Measurements from ENCODE around the gene MIOX. TPM values are rescaled to one million over a fixed set of nuclear protein-coding genes. Genes with fewer than 3 reads are reported as not detected.

MIOX gene
- total and polyA plus RNA-seq, 2 of the 13 experiments (the other 11 are each of a cell fraction or from before 2014, with no cell fraction given) = 1.5 to 2.9 TPM

DNA sequence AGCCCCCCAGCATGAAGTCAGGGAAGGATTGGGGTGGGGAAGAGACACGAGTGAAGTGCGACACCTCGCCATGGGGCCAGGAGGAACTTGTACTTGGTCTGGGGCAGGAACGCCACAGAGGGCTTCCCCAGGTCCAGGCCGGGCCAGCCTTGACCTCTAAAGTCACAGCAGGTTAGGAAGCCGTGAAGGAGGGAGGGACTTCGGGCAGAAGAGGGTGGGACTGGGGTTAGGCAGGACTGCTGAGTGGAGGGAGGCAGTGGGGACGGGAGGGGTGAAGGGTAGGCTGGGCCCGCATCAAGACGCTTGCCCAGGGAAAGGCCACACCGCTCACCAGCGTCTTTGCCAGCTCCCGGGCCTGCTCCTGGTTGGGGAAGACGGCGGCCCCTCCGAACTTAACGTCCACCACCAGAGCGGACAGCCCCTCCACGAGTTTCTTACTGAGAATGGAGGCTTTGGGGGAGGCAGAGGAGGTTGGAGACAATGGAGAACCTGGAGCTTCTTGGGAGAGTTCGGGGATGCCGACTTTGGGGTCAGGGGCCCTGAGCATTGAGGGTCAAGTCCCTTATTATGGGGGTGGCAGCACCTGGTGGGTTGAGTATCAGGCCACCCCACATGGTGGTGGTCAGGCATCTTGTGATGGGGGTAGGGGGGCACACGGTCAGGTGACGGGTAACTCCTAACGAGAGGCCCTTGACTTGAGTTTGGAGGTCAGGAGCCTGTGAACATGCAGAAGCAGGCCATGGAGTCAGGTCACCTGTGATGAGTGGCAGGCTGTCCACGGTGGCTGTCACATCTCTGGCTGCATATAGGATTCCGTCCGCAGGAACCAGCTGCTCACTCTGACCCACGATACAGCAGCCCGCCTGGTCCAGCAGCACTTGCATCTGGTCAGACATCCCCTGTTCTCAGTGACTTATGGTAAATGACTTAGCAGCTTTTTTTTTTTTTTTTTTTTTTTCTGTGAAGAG is 40.5 kb downstream of the MIOX start (continued):
- no peak for TF ChIP-seq ELK4 (CRISPR knock-in tag; IDR thresholded peaks at IDR 0.05; ENCODE audit: borderline replicate concordance)
- no peak for TF ChIP-seq SP1 (IDR thresholded peaks at IDR 0.05)
- TF ChIP-seq SP1 (CRISPR knock-in tag; IDR thresholded peaks at IDR 0.05) = peak; percentile 58; the same call in 1 of the 2 replicates
- TF ChIP-seq ARID2 (CRISPR knock-in tag; IDR thresholded peaks at IDR 0.05; ENCODE audit: borderline replicate concordance) = 0 out of 2 replicates have a peak, but pooled peaks have one; percentile 54
- TF ChIP-seq FOXA3 (CRISPR knock-in tag; IDR thresholded peaks at IDR 0.05) = peak; percentile 40; the same call in 1 of the 2 replicates
- peak; percentile 27; the same call in 1 of the 2 replicates for TF ChIP-seq HNF4A (CRISPR knock-in tag; IDR thresholded peaks at IDR 0.05)
- TF ChIP-seq ZNF160 (CRISPR knock-in tag; IDR thresholded peaks at IDR 0.05) = 0 out of 2 replicates have a peak, but pooled peaks have one; percentile 67
- no peak for TF ChIP-seq GMEB1 (CRISPR knock-in tag; IDR thresholded peaks at IDR 0.05; ENCODE audit: borderline replicate concordance)
- TF ChIP-seq, protein P1, sequence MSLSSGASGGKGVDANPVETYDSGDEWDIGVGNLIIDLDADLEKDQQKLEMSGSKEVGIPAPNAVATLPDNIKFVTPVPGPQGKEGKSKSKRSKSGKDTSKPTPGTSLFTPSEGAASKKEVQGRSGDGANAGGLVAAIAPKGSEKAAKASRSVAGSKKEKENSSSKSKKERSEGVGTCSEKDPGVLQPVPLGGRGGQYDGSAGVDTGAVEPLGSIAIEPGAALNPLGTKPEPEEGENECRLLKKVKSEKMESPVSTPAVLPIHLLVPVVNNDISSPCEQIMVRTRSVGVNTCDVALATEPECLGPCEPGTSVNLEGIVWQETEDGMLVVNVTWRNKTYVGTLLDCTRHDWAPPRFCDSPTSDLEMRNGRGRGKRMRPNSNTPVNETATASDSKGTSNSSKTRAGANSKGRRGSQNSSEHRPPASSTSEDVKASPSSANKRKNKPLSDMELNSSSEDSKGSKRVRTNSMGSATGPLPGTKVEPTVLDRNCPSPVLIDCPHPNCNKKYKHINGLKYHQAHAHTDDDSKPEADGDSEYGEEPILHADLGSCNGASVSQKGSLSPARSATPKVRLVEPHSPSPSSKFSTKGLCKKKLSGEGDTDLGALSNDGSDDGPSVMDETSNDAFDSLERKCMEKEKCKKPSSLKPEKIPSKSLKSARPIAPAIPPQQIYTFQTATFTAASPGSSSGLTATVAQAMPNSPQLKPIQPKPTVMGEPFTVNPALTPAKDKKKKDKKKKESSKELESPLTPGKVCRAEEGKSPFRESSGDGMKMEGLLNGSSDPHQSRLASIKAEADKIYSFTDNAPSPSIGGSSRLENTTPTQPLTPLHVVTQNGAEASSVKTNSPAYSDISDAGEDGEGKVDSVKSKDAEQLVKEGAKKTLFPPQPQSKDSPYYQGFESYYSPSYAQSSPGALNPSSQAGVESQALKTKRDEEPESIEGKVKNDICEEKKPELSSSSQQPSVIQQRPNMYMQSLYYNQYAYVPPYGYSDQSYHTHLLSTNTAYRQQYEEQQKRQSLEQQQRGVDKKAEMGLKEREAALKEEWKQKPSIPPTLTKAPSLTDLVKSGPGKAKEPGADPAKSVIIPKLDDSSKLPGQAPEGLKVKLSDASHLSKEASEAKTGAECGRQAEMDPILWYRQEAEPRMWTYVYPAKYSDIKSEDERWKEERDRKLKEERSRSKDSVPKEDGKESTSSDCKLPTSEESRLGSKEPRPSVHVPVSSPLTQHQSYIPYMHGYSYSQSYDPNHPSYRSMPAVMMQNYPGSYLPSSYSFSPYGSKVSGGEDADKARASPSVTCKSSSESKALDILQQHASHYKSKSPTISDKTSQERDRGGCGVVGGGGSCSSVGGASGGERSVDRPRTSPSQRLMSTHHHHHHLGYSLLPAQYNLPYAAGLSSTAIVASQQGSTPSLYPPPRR (CRISPR knock-in tag; IDR thresholded peaks at IDR 0.05; ENCODE audit: borderline replicate concordance) = peak; percentile 67
- peak; percentile 60; the same call in 1 of the 2 replicates for TF ChIP-seq ZNF512B (CRISPR knock-in tag; IDR thresholded peaks at IDR 0.05; ENCODE audit: borderline replicate concordance)
- TF ChIP-seq NR2F2 (IDR thresholded peaks at IDR 0.05; ENCODE audit: borderline replicate concordance, low read depth) = peak; percentile 60; the same call in 1 of the 2 replicates
- no peak for TF ChIP-seq CEBPB (IDR thresholded peaks at IDR 0.05; ENCODE audit: borderline replicate concordance, low read depth, low read length)
- 0 out of 2 replicates have a peak, but pooled peaks have one; percentile 14 for TF ChIP-seq ZNF354B (CRISPR knock-in tag; IDR thresholded peaks at IDR 0.05)
- peak; percentile 51; the same call in 1 of the 2 replicates for TF ChIP-seq THAP11 (CRISPR knock-in tag; IDR thresholded peaks at IDR 0.05)
